Stimulated activated CD8-positive, alpha-beta memory T cell treated with anti-CD3 and anti-CD28 coated beads, Interleukin-4, amount 100 ng/mL, for 24 hours (primary cell): ENCODE results near the gene PLD5.
"Not testable (repeated sequence)": the region's sequence is repeated elsewhere in the genome, so short reads cannot be mapped to it uniquely, and the experiment has no call there.

Experiments
- DNase-seq: peaks from one replicate; pipeline ENCODE4 v3.0.0-alpha.2; 2020; ENCODE audit warnings: low read depth

PLD5 gene

DNA sequence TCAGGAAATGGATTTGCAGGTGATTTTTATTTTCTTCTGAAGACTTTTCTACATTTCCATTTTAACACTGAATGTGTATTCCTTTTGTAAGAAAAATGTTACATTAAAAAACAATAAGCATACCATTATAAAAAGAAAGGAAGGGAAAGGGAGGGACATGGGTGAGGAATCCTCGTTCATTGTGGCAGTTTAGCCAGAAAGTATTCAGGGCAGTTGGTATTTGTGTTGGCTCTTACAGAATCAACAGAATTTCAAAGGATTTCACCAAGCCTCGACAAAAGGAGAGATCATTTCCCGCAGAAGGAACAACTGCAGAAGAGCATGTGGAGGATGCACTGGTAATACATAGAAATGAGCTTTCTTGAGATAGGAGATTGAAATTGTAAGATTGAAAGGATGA lies 35.0 kb downstream of the PLD5 start:
- DNase-seq, result no peak

DNA sequence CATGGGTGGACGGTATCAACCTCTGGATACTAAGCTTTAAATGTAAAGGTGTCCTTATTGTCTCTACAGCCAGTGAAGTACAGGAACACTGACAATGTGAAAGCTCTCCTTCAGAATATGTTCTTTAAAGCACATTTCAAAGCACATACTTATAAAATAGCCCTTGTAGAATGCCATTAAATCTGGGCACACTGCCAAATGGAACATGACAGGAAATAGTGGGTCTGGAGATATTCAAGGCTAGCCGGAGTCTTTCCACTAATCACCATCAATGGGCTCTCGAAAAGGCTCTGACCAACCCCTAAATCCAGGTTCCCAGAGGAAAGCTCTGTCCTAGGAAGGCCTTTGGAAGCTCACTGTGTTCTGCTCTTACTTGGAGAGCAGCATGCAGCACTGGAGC lies 46.6 kb downstream of the PLD5 start:
- no peak for DNase-seq

DNA sequence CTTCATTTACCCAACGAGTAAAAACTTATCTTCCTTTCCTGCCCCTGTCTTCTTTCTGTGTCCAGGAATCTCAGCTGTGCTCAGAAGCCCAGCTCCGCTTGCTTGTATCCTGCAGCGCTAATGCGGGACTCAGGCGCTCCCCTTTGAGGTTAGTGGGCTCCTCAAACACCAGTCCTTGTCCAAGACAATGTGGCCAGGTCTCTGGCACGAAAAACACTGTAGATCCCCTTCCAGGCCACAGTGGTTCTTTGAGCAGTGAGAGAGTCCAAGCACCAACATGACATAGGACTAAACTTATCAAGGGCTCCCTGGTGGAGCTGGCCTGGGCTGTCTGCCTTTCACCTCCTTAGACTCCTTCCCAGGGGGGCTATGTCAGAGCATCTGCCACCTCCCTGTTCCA lies 53.7 kb downstream of the PLD5 start:
- DNase-seq, result no peak

DNA sequence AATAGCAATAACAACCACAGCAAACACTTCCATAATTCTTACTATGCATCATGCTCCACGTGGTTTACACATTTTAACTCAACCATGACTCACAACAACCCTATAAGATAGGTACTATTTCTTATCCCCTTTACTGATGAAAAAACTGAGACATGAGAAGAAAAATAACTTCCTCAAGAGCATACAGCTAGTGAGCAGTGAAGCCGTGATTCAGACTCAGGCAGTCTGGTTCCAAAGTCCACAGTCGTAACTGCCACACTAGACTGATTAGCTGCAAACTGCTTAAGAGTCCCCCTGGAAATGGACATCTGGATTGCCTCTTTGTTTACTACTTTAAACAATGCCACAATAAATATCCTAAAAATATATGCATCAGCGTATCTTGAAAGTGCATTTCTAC lies 55.7 kb downstream of the PLD5 start:
- no peak for DNase-seq

DNA sequence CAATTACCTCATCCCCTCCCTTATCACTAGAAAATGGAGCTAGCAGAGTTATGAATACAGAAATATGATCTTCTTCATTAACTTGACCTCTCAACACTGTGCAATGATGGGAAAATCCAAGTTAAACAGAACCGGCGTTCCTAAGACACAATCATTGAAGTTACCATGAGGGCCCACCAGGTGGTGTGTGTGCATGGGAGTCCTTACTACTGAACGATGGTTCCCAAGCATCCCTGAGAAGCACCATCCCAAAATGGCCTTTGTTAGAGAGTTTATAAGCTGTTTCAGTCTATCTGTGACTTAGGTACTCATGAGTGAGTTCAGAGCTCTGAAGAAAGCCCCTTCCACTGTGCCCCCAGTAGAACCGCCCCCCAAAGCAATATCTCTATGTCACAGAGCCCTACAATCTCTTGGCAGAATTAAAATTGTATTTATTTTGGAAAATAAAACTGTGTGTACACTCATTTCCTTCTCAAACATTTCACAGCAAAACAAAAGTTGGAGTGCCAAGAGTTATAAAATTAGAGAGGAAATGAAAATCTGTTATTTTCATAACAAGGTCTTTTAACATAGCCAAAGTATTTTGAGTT lies 56.8 kb downstream of the PLD5 start:
- DNase-seq, result no peak

DNA sequence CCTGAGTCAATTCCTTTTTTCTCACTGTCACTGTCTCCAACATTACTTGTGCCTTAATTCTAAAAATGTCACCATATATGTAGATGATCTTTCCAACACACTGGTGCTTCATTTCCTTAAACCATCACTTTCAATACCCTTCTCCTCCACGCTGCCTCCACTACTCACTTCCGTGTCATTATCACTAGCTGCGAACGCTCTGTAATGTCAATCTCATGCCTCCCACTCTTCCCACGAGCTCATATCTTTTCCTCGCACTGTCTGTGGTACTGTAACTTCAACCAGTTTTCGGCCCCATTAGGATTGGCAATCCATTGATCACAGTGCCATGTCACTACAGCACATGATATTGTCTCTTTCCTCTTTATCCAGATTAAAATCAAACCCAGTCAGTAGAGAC lies 61.6 kb downstream of the PLD5 start:
- DNase-seq, result no peak

DNA sequence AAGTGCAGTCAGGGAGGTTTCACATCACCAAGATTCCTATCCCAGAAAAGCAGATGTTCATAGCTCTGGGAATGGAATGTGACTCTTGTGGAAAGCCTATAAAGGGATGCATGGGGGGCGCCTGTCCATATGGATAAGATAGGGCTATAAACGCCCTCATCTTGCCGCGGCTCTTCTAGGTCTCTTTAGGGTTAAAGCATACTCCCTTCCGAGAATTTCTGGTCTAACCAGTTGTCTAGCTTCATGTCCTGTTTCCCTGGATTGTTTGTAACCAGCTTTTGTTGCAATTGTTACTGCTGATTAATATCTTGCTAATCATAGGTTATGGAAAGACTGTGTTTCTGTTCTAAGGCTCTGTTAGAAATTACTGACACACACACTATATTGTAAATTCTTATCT lies 64.8 kb downstream of the PLD5 start:
- not testable (repeated sequence) for DNase-seq

DNA sequence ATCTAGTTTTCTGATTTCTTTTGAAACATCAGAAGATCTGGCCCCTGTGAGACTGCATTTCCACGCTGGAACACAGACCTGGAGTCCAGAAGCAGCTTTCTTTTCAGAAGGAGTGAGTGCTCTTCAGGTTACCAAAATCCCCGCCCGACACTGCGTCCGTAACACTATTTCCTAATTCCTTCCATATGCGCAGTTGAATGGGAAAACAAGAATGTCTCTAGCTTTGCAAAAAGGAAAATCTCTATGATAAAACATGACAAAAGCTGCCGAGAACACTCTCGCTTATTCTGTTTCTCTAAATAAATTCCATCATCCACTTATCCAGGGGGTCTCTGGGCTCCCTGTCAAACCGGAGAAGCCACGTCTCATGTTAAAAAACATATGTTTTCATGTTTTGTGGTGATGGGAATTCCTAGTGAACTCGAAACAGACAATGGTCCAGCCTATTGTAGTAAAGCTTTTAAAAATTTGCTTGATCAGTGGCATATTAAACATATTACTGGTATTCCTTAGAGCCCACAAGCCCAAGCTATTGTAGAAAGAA lies 67.7 kb downstream of the PLD5 start:
- no peak for DNase-seq

DNA sequence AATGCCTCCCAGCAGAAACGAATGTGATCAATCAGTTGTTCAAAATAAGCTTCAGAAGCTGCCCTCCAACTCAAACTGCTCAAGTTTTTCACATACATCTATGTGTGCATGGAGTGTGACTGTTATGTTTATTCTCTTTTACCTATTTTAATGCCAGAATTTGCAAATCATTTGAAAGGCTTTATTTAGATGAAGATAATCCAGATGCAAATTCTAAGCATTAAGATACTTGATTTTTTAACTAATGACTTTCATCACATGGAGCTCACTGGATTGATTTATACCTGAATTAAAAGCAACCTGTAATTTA lies 69.5 kb downstream of the PLD5 start:
- no peak for DNase-seq

DNA sequence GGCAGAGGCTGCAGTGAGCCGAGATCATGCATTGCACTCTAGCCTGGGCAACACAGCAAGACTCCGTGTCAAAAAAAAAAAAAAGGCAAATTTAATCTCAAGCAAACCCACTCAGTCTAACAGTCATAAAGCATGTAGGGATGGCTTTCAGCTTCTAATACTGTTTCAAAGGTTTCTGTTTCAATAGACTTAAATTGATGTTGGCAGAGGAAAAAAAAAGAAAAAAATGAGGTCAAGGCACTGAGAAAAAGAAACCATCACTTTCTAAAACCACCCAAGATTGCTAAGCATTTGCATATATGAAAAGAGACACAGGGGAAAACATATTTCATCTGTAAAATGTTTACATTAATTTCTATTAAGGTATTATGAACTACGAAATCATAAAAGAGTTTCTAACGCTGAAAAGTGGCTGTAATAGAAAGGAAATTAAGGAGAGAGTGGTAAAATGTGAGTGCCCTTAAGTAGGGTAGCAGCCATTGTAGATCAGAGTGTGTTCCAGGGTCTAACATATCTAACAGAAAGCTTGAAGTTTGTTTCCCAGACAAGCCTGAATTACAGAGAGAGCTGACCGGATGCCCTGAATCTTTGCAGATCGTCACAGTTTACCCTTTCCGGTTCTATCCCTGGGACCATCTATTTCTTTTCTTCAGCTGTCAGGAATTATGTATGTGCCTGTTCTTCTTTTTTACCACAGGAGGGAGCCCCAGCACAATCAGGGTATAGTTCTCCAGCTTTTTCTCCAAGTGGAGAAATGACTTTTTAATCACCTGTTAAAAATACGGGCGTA lies 70.0 kb downstream of the PLD5 start:
- no peak for DNase-seq

DNA sequence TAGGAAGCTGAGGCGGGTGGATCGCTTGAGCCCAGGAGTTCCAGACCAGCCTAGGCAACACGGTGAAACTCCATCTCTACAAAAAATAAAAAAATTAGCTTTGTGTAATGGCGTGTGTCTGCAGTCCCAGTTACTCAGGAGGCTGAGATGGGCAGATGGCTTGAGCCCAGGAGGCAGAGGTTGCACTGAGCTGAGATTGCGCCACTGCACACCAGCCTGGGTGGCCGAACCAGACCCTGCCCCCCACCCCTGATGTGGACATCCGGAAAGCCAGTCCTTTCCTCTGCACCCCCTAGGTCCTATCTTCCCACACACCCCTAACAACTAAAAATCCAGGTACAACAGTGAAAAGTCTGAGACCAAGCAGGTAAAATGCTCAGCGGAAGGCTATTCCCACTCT lies 71.9 kb downstream of the PLD5 start:
- DNase-seq, result no peak

DNA sequence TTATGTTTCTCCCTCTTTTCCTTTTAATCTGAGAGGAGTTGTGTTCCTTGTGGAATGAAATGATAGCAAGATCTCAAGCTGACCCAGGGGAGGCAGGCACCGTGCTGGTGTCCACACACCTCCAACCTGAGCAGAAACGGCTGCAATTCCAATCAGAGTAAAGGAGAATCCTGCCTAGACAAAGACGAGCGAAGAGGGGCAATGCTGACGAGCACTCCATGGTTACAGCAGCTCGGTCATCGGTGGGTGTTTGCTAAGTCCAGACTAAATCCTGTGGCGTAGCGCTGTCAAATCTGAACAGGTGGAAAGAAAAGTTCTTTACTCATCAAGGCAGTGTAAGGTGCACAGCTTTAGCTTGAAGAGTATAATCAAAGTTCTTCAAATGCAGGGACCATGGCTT lies 74.8 kb downstream of the PLD5 start:
- DNase-seq, result no peak

DNA sequence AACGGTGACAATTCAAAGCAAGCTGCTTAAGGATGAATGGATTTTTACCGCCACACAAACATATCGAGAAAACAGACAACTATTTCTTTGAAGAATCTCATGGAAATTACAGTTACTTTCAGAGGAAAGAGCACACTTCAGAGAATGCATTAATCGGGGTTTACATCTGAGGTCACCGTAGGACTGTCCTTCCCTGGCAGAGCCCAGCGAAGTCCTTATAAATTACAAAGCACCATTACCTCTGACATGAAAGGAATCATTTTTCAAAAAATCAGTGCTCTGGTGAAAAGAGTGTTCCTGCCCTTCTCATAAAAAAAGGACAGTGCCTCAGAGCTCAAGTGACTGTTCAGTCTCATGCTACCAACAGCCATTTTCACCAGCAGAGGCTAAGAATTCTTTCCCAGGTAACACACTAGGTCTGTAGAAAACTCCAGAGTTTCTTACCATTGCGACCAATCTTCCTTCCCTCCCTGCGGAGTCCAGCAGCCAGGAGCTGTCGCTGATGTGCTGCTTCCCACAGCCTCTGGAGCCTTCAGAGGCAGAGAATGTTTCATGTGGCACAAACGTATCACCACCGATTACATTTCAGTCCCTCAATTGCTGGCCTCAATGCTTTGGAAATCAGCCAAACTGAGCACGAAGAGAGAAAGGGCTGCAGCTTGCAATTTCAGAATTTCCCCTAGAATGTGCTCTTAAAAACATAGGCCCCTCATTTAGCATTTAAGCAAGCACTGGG lies 75.4 kb downstream of the PLD5 start:
- DNase-seq, result no peak

DNA sequence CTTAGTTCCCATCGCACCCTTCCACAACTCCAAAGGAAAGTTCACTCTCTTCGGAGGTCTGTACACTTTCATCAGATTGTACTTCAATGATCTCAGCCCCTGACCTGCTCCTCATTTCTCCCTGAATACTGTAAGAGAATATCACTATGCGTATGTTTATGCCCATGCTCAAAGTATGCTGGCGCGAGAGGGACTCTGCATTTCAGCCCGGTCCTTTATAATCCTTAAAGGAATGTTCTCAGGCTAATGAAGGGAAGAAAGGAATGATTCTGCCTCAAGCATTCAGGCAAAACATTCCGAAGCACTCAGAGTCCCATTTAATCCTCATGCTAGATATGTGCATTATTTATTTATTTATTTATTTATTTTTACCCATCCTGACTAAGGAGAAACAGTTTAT lies 76.8 kb downstream of the PLD5 start:
- DNase-seq, result no peak

DNA sequence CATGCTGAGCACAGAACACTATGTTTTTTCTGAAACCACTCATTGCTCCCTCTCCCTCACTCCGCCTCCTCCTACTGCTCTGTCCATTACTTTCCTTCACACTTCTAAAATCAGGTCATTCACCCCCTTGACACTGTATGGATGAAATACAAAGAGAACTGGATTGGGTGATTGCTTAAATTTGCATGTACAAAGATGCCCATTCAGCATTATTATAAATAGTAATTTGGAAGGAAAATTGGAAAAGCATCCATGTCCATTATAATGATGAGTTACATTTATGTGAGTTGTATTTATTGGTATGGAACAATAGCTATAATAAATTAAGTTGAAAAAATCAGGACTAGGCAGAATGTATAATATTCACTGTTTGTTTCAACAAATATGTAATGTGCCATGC lies 83.7 kb downstream of the PLD5 start:
- DNase-seq, result no peak

DNA sequence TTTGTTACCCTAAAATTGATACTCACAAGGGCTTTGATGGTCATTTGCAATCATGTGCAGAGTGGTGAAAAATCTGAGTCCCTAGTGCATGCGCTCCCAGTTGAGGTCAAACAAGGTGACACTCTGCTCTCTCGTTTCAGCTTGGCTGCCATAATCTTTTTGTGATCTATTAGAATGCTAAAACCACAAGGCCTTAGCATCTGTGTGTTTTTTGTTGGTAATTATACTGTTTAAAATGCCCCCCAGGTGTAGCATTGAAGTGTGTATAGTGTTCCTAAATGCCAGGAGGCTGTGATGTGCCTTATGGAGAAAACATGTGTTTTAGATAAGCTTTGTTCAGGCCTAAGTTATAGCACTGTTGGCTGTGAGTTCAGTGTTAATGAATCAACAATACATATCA lies 89.3 kb downstream of the PLD5 start:
- DNase-seq, result no peak

DNA sequence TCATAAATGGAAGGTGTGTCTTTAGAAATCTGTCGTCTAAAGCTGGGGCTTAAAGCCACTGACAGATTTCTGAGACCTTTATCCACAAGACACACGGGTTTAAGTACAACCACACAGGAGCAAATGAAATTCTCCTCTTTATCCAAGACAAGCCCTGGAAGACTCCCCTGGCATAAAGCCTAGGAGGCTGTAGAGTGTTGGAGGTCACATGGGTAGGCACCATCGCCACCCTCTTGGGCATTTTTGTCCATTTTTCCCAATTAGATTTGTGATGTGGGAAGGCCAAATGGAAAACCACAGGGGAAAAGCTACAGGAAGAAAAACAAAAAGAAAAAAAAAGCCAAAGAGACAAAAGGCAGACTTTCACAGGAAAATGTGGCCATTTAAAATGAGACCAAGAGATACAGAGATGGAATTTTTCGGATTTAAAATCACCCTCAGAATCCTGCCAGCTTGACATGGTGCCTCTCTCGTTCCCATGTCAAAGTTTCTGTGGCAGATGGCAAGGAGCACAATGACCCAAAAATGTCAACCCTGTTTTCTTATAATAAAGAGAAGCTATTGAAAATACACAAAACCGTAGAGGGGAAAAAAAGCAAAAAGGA lies 91.9 kb downstream of the PLD5 start:
- no peak for DNase-seq

DNA sequence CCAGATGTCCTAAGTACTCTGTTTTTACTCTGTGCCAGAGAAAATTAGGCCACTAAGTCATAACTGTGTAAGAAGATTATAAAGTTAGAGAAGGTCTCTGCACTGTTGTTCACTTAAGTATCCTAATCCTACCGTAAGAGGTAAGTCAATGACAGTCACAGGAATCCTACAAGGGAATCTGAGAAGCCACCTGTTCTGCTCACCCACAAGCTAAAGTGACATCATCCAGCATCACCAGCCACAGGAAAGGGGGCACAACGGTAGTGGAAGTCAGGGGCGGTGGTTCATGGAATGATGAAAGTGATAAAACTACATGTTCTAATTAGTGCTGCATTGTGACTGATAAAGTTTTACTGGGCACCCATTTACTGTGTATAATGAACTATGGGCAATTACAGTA lies 92.7 kb downstream of the PLD5 start:
- no peak for DNase-seq

DNA sequence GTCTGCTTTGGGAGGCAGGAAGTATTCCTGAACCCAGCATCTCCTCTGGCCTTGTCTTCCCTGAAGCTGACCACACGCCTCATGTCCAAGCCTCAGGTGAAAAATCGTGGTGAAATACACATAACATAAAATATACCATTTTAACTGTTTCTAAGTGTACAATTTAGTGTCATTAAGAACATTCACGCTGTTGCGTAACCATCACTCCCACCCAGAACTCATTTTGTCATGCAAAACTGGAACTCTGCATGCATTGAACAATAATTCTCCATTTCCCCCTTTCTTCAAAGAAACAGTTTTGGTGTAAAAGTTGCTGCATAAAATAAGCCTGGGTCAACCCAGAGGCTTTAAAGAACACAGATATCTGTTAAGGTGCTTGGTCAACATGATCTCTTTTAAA lies 93.5 kb downstream of the PLD5 start:
- no peak for DNase-seq

DNA sequence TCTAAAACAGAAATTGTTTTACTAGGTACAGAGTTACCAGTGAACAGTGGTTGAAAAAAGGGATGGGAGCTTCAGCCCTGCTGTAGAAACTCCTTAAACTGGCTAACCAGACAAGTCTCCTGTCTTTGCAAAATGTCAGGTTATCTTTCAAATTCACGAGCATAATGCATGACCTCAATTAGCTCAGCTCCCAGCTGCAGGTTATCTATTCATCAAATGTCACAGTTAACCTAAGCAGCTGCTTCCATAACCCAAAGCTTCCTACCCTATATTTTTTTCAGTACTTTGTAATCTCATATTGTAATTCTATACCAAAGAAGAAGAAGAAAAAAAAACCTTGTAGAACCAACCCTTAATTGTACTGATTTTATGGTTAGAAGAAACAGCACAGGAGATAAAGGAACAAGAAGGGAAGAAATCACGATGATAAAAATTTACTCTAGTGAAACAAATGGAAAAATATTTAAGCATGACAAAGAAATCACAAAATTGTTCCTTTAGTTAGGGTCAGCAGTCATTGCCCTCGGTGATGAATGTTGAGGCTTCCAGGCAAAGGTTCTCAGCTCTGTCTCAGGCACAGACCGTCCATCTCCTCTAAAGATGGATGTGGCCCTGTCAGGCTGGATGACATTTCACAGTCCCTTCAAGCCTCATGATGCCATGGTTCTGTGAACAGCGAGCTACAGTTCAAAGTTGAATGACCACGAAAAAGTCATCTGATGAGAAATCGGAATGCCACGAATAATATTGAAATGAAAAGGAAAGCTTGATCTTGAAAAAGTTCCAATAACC lies 95.9 kb downstream of the PLD5 start:
- DNase-seq, result no peak

DNA sequence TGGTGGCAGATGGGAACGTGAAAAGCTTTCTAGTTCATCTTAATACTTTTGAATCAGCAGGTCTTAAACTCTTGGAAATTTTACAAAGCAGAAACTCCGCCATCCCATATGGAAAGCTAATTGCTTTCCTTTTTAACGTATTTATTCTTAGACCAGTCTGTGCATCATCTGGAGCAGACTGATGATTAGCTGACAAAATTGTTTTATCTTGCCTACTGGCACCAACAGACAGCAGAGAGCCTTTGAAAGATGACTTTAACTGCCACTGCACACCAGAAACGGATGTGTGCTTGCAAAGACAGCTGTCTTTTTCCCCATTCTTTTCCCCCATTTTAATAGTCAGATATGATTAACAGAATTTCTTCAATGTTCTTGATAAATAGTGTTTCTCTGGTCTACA lies 97.0 kb downstream of the PLD5 start:
- no peak for DNase-seq

DNA sequence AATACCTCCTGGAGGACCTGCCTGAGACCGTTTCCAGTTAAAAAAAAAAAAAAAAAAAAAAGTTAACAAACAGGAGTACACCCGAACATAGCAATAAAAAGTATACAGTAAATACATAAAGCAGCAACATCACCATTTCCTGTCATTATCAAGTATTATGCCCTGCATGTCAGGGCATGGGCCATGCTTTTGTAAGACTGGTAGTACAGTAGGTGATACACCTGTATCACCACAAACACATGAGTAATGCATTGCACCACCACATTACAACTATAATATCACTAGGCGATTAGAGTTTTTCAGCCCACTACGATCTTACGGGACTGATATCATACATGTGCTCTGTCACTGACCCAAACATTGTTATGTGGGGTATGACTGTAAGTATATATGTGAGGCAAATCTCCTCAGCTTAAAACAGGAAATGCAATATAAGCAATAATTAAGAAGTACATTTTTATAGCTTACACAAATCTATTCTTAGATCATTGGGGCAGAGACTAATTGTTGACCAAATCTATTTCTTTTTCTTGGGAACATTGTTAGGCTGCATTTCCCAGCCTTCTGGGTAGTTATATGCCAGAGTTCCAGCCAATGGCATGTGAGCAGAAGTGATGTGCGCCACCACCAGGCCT lies 98.1 kb downstream of the PLD5 start:
- DNase-seq, result no peak
